OCI-LY7 (cell line): ENCODE results near the gene SIGLEC1. TPM values are rescaled to one million over a fixed set of nuclear protein-coding genes. Genes with fewer than 3 reads are reported as not detected.

Source experiments
- BruUV-seq: library from RNA; stranded (reverse); fragments of 400-500 nt; replicated peaks from 2 replicates; lab custom pipeline; 2021; lab: Mats Ljungman, UMichigan
- CTCF ChIA-PET: fragments of 300-600 bp; sonication (Branson Sonifier 250); formaldehyde crosslinking; loops from one replicate; lab custom pipeline; 2022; ENCODE audit warnings: antibody characterized with exemption; ENCODE audit not compliant: unreplicated experiment; lab: Charles Lee
- POLR2A ChIA-PET: fragments of 300-600 bp; sonication (Branson Sonifier 250); formaldehyde crosslinking; loops from one replicate; lab custom pipeline; 2022; ENCODE audit warnings: antibody characterized with exemption; lab: Charles Lee
- DNase-seq: peaks from one replicate; pipeline ENCODE4 v3.0.0-alpha.2; 2015; ENCODE audit warnings: low spot score
- H2AFZ ChIP-seq: fragments of 200-600 bp; sonication (generic), shearing (Covaris generic); 2 replicates; pipeline ENCODE4 v1.6.1; 2014; ENCODE audit warnings: mild to moderate bottlenecking, antibody characterized with exemption, low read length, moderate library complexity
- H3K27ac ChIP-seq: fragments of 200-600 bp; sonication (generic); 2 replicates; pipeline ENCODE4 v1.5.1; 2014; ENCODE audit warnings: mixed run types, low read depth, mild to moderate bottlenecking, moderate library complexity, low read length, inconsistent platforms; ENCODE audit not compliant: poor library complexity, severe bottlenecking
- H3K36me3 ChIP-seq: fragments of 200-600 bp; sonication (generic); 2 replicates; pipeline ENCODE4 v1.6.1; 2014; ENCODE audit warnings: mild to moderate bottlenecking, antibody characterized with exemption, low read length, moderate library complexity, mixed read lengths; ENCODE audit not compliant: insufficient read depth
- H3K4me1 ChIP-seq: fragments of 200-600 bp; sonication (generic); 2 replicates; pipeline ENCODE4 v1.5.1; 2014; ENCODE audit warnings: mild to moderate bottlenecking, low read length; ENCODE audit not compliant: insufficient read depth, poor library complexity, severe bottlenecking
- H3K4me2 ChIP-seq: fragments of 200-600 bp; sonication (generic); 2 replicates; pipeline ENCODE4 v1.6.1; 2014; ENCODE audit warnings: mild to moderate bottlenecking, low read length
- H3K4me3 ChIP-seq: fragments of 200-600 bp; sonication (generic); 2 replicates; pipeline ENCODE4 v1.5.1; 2014; ENCODE audit warnings: mild to moderate bottlenecking, low read depth, low read length; ENCODE audit not compliant: poor library complexity, severe bottlenecking
- H3K79me2 ChIP-seq: fragments of 200-600 bp; sonication (generic); 2 replicates; pipeline ENCODE4 v1.6.1; 2016; ENCODE audit warnings: low read depth, mild to moderate bottlenecking, low read length, moderate library complexity, mixed read lengths; ENCODE audit not compliant: insufficient read depth
- H3K9me2 ChIP-seq: fragments of 200-600 bp; sonication (generic); 2 replicates; pipeline ENCODE4 v1.6.1; 2016; ENCODE audit warnings: mild to moderate bottlenecking, low read length, mixed read lengths; ENCODE audit not compliant: insufficient read depth
- H3K9me3 ChIP-seq: fragments of 200-600 bp; sonication (generic); 2 replicates; pipeline ENCODE4 v1.6.1; 2014; ENCODE audit warnings: mild to moderate bottlenecking, mixed run types, low read length, mixed read lengths
- H4K20me1 ChIP-seq: fragments of 200-600 bp; sonication (generic); 2 replicates; pipeline ENCODE4 v1.6.1; 2014; ENCODE audit warnings: mild to moderate bottlenecking, antibody characterized with exemption, low read length, moderate library complexity, mixed read lengths; ENCODE audit not compliant: insufficient read depth
- CTCF ChIP-seq: fragments of 200-600 bp; sonication (generic); conservative IDR thresholded peaks from 2 replicates; pipeline ENCODE4 v1.5.1; 2014; ENCODE audit warnings: mild to moderate bottlenecking, antibody characterized with exemption, low read length, moderate library complexity, mixed read lengths
- EZH2phosphoT487 ChIP-seq: fragments of 200-600 bp; sonication (generic); IDR thresholded peaks from 2 replicates; pipeline ENCODE4 v1.6.1; 2018; ENCODE audit warnings: low read depth, borderline replicate concordance, mild to moderate bottlenecking, mixed run types, antibody characterized with exemption, low read length, moderate library complexity, mixed read lengths
- intact Hi-C: fragments of 100-400 bp; cut with micrococcal nuclease; formaldehyde crosslinking; loops from one replicate; pipeline ENCODE4 v1.10.0; 2022; ENCODE audit not compliant: unreplicated experiment
- total RNA-seq, 2 experiments: library from RNA; depleted of rRNA in 1 of 2; stranded (reverse); fragments of >200 nt in 1 of 2; shearing (Covaris generic) in 1 of 2; gene quantifications; 2 replicates each; pipeline ENCODE4 v1.2.3, GENCODE V29; 2014 to 2022

The SIGLEC1 gene
- total RNA-seq, 2 experiments from 2014 or later = 0.11 TPM; not detected in 1

GRCh38 chr20:3705970-3706739, 6.2 kb downstream of the SIGLEC1 start:
- no TSS peak for BruUV-seq
- H3K27ac ChIP-seq = no peak overlapping the region

GRCh38 chr20:3705491-3705969, 6.9 kb downstream of the SIGLEC1 start:
- no TSS peak for BruUV-seq
- CTCF ChIA-PET = no interaction called here

More at GRCh38 chr20:3705970-3706739, 6.2 kb downstream of the SIGLEC1 start:
- H3K4me2 ChIP-seq = no peak overlapping the region
- intact Hi-C loops = no loop called here
- H2AFZ ChIP-seq = no peak overlapping the region
- DNase-seq = no peak
- no peaks in the 10 kb centered on the region for H3K4me1 ChIP-seq
- H3K79me2 ChIP-seq = no peaks in the 10 kb centered on the region
- CTCF ChIA-PET = no interaction called here
- no peaks in the 10 kb centered on the region for H3K36me3 ChIP-seq
- H4K20me1 ChIP-seq = no peaks in the 10 kb centered on the region
- no peaks in the 10 kb centered on the region for H3K9me2 ChIP-seq
- H3K9me3 ChIP-seq = no peaks in the 10 kb centered on the region
- TF ChIP-seq EZH2phosphoT487 (no peak), CTCF (no peak)
- POLR2A ChIA-PET = interaction anchor here (0.6 kb wide), 1 partner anchor 13 kb away, joined by 3 read pairs; no protein-coding TSS in a partner anchor
- H3K4me3 ChIP-seq = no peak overlapping the region

More at GRCh38 chr20:3705491-3705969, 6.9 kb downstream of the SIGLEC1 start:
- TF ChIP-seq EZH2phosphoT487 (no peak), CTCF (no peak)
- POLR2A ChIA-PET = no interaction called here
- no peak overlapping the region for H3K27ac ChIP-seq
- no peaks in the 10 kb centered on the region for H3K36me3 ChIP-seq
- DNase-seq = no peak
- H3K4me1 ChIP-seq = no peaks in the 10 kb centered on the region
- no peak overlapping the region for H3K4me3 ChIP-seq
- no peaks in the 10 kb centered on the region for H3K9me3 ChIP-seq
- no peaks in the 10 kb centered on the region for H4K20me1 ChIP-seq
- no peak overlapping the region for H3K4me2 ChIP-seq
- H3K79me2 ChIP-seq = no peaks in the 10 kb centered on the region
- no peak overlapping the region for H2AFZ ChIP-seq
- no peaks in the 10 kb centered on the region for H3K9me2 ChIP-seq
- intact Hi-C loops = no loop called here
